ENCODE data around the gene FIZ1.
"Not testable (repeated sequence)": the region's sequence is repeated elsewhere in the genome, so short reads cannot be mapped to it uniquely, and the experiment has no call there.

- TF ChIP-seq POLR2A (IDR thresholded peaks at IDR 0.05; ENCODE audit: low read depth, low read length); CTCF (conservative IDR thresholded peaks at IDR 0.05; ENCODE audit: low read depth, low read length); RFX5 (IDR thresholded peaks at IDR 0.05; ENCODE audit: low read depth, low read length); NFE2L2 (IDR thresholded peaks at IDR 0.05; ENCODE audit: low read depth, low read length); RAD21 (IDR thresholded peaks at IDR 0.05; ENCODE audit: low read length); USF2 (IDR thresholded peaks at IDR 0.05; ENCODE audit: low read depth, low read length); FOS (IDR thresholded peaks at IDR 0.05; ENCODE audit: low read depth, low read length); CEBPB (IDR thresholded peaks at IDR 0.05; ENCODE audit: low read depth, low read length); BHLHE40 (IDR thresholded peaks at IDR 0.05; ENCODE audit: low read depth, low read length); RCOR1 (IDR thresholded peaks at IDR 0.05; ENCODE audit: insufficient replicate concordance, low read length); ELK1 (IDR thresholded peaks at IDR 0.05; ENCODE audit: borderline replicate concordance, low read depth, low read length); CHD1 (IDR thresholded peaks at IDR 0.05; ENCODE audit: low read depth, low read length): not testable (repeated sequence)
Observed at GRCh38 chr19:55569477-55569876, 29.8 kb downstream of the FIZ1 start.
